Ovary (tissue), 3 donors: ENCODE data around the gene PCNX1.

Experiments used
- CTCF ChIP-seq, 3 donors: fragments of 450-650 bp in 2 of 3; fragments of 200-600 bp in 1 of 3; IDR thresholded peaks; one replicate each; pipeline versions ENCODE4 v1.5.1 to v1.8.0; 2016 to 2022; ENCODE audit warnings: antibody characterized with exemption in 3 of 3, mild to moderate bottlenecking in 1 of 3
- EP300 ChIP-seq: sonication (generic); formaldehyde crosslinking; IDR thresholded peaks from one replicate; pipeline ENCODE4 v1.6.1; 2017; ENCODE audit warnings: antibody characterized with exemption
- POLR2A ChIP-seq: fragments of 450-650 bp; IDR thresholded peaks from one replicate; pipeline ENCODE4 v1.6.1; 2017; ENCODE audit warnings: antibody characterized with exemption, mild to moderate bottlenecking, moderate library complexity
- donor health status: DM: no; HTN: no; CAD: no.

GRCh38 chr14:70942342-70942706 is 35.1 kb downstream of the PCNX1 start:
- no peak for TF ChIP-seq CTCF (IDR thresholded peaks at IDR 0.05)
- no peak for TF ChIP-seq POLR2A
- no peak for TF ChIP-seq EP300
